Uterus (tissue), 4 donors: ENCODE data around the gene NPNT. TPM values are rescaled to one million over a fixed set of nuclear protein-coding genes. Genes with fewer than 3 reads are reported as not detected.

Experiments
- DNase-seq, 2 donors: peaks; one replicate each; pipeline ENCODE4 v3.0.0-alpha.2; 2019 to 2020
- H3K27ac ChIP-seq, 2 donors: fragments of 200-600 bp; sonication (generic); 1 replicate in 1 of 2; 2 replicates in 1 of 2; pipeline ENCODE4 v1.5.1; 2016 to 2018
- H3K27me3 ChIP-seq, 2 donors: fragments of 200-600 bp; sonication (generic); one replicate each; pipeline ENCODE4 v1.5.1; 2018 to 2019; ENCODE audit warnings: control low read depth in 1 of 2
- H3K36me3 ChIP-seq, 2 donors: fragments of 200-600 bp; sonication (generic); one replicate each; pipeline ENCODE4 v1.5.1; 2019; ENCODE audit warnings: control low read depth in 1 of 2
- H3K4me1 ChIP-seq, 2 donors: fragments of 200-600 bp; sonication (generic); one replicate each; pipeline ENCODE4 v1.5.1; 2018 to 2019; ENCODE audit warnings: control low read depth in 1 of 2
- H3K4me3 ChIP-seq, 2 donors: fragments of 200-600 bp; sonication (generic); 1 replicate in 1 of 2; 2 replicates in 1 of 2; pipeline ENCODE4 v1.5.1; 2018 to 2019; ENCODE audit warnings: mild to moderate bottlenecking in 1 of 2
- H3K9me3 ChIP-seq, 2 donors: fragments of 200-600 bp; sonication (generic); one replicate each; pipeline ENCODE4 v1.5.1; 2019; ENCODE audit warnings: control low read depth in 1 of 2
- CTCF ChIP-seq, 4 experiments: fragments of 200-600 bp in 2 of 4; fragments of 450-650 bp in 2 of 4; sonication (generic) in 2 of 4; IDR thresholded peaks; one replicate each; pipeline ENCODE4 v1.5.1; 2016 to 2019; ENCODE audit warnings: antibody characterized with exemption in 4 of 4, mild to moderate bottlenecking in 2 of 4, moderate library complexity in 1 of 4
- POLR2A ChIP-seq, 2 donors: fragments of 450-650 bp; IDR thresholded peaks; one replicate each; pipeline ENCODE4 v1.6.1; 2016; ENCODE audit warnings: antibody characterized with exemption in 2 of 2, mild to moderate bottlenecking in 1 of 2, moderate library complexity in 1 of 2
- intact Hi-C: fragments of 100-400 bp; cut with DNase I; formaldehyde crosslinking; loops from one replicate; pipeline ENCODE4 v1.15.1; 2023; ENCODE audit warnings: low total_unique reads
- total RNA-seq, 4 donors: library from RNA; depleted of rRNA in 3 of 4; stranded (reverse); fragments of >200 nt in 3 of 4; gene quantifications; one replicate each; pipeline versions ENCODE4 v1.1.0 to v1.2.4, GENCODE V29; 2014 to 2023
- donor health status: DM: yes; HTN: yes; CAD: no.

The NPNT gene
- total RNA-seq, 4 donors from 2014 or later = 6.8 to 69.9 (median 36.3) TPM

- no peaks in the 10 kb centered on the region for H3K9me3 ChIP-seq
- intact Hi-C loops = no loop called here
- H3K36me3 ChIP-seq = no peaks in the 10 kb centered on the region
- TF ChIP-seq POLR2A (IDR thresholded peaks at IDR 0.05) (no peak), CTCF (IDR thresholded peaks at IDR 0.05) (no peak)
- H3K4me3 ChIP-seq = no peak overlapping the region
- no peaks in the 10 kb centered on the region for H3K4me1 ChIP-seq
- DNase-seq = no peak
- no peak overlapping the region for H3K27ac ChIP-seq
- no peaks in the 10 kb centered on the region for H3K27me3 ChIP-seq
These were observed 35.4 kb downstream of the NPNT start for GRCh38 chr4:105930698-105931097.

DNA sequence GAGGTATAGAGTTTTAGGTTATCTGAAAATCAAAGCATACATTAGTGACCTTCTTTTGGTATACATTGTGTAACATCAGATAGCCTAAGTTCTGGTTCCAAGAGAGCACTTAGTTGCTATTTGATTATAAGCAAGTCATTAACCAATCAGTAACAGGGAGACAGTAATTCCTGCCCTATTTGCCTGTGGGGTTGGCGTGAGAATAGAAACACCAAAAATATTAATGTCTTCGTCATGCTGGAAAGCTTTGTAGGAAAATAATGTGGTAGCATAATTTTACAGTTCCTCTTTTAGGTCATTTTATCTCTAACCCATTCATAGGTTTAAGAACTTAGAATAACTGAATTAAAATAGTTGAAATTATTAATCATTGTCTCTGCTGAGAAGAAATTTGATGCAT is 37.8 kb downstream of the NPNT start:
- no peak overlapping the region for H3K4me3 ChIP-seq
- H3K4me1 ChIP-seq = no peaks in the 10 kb centered on the region
- no peak for TF ChIP-seq CTCF (IDR thresholded peaks at IDR 0.05)
- intact Hi-C loops = no loop called here
- no peaks in the 10 kb centered on the region for H3K27me3 ChIP-seq
- DNase-seq = no peak
- H3K36me3 ChIP-seq = no peaks in the 10 kb centered on the region
- H3K27ac ChIP-seq = no peak overlapping the region
- no peaks in the 10 kb centered on the region for H3K9me3 ChIP-seq

DNA sequence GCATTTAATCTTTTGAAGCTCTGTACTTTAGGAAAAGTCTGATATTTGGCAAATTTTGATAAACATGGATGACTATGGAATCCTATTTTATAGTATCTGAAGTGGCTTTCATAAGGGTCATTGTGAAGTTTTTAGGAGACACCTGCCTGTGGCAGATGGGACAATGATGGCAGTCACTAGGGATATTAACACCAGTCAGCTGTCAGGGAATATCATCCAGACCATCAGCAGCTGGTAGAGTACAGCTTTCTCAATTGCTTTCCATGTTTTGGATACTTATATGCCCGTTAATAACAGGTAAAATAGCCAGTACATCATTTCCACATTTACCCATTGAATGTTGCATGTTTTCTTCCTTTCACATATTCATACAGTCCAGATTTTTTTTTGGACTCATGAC is 39.1 kb downstream of the NPNT start:
- intact Hi-C loops = no loop called here
- DNase-seq = no peak
- no peaks in the 10 kb centered on the region for H3K36me3 ChIP-seq
- H3K27me3 ChIP-seq = no peaks in the 10 kb centered on the region
- H3K4me1 ChIP-seq = no peaks in the 10 kb centered on the region
- no peak overlapping the region for H3K4me3 ChIP-seq
- no peak overlapping the region for H3K27ac ChIP-seq
- TF ChIP-seq POLR2A (IDR thresholded peaks at IDR 0.05) = no peak
- TF ChIP-seq CTCF (IDR thresholded peaks at IDR 0.05) = no peak
- no peaks in the 10 kb centered on the region for H3K9me3 ChIP-seq

- no peaks in the 10 kb centered on the region for H3K36me3 ChIP-seq
- TF ChIP-seq POLR2A (IDR thresholded peaks at IDR 0.05) (no peak), CTCF (IDR thresholded peaks at IDR 0.05) (no peak)
- DNase-seq = no peak
- H3K27me3 ChIP-seq = no peaks in the 10 kb centered on the region
- H3K9me3 ChIP-seq = no peaks in the 10 kb centered on the region
- H3K4me1 ChIP-seq = no peaks in the 10 kb centered on the region
- no peak overlapping the region for H3K4me3 ChIP-seq
- intact Hi-C loops = no loop called here
- H3K27ac ChIP-seq = no peak overlapping the region
These were observed 41.6 kb downstream of the NPNT start for GRCh38 chr4:105936901-105937300.

- Histone ChIP-seq H3K27me3 (no peaks in the 10 kb centered on the region), H3K27ac (no peak overlapping the region), H3K4me3 (no peak overlapping the region), H3K36me3 (no peaks in the 10 kb centered on the region), H3K9me3 (no peaks in the 10 kb centered on the region), H3K4me1 (no peaks in the 10 kb centered on the region)
- no peak for TF ChIP-seq CTCF (IDR thresholded peaks at IDR 0.05)
- no peak for TF ChIP-seq POLR2A (IDR thresholded peaks at IDR 0.05)
- intact Hi-C loops = no loop called here
- no peak for DNase-seq
These were observed 42.5 kb downstream of the NPNT start for GRCh38 chr4:105937759-105938158.
